Uterus (tissue), 2 donors: ENCODE measurements around the gene OSTC.

Source experiments
- POLR2A ChIP-seq, 2 donors: fragments of 450-650 bp; IDR thresholded peaks; one replicate each; pipeline ENCODE4 v1.6.1; 2016; ENCODE audit warnings: antibody characterized with exemption in 2 of 2, mild to moderate bottlenecking in 1 of 2, moderate library complexity in 1 of 2
- TF ChIP-seq, protein P1 (sequence below), 4 experiments: fragments of 200-600 bp in 2 of 4; fragments of 450-650 bp in 2 of 4; sonication (generic) in 2 of 4; IDR thresholded peaks; one replicate each; pipeline ENCODE4 v1.5.1; 2016 to 2019; ENCODE audit warnings: antibody characterized with exemption in 4 of 4, mild to moderate bottlenecking in 2 of 4, moderate library complexity in 1 of 4

DNA sequence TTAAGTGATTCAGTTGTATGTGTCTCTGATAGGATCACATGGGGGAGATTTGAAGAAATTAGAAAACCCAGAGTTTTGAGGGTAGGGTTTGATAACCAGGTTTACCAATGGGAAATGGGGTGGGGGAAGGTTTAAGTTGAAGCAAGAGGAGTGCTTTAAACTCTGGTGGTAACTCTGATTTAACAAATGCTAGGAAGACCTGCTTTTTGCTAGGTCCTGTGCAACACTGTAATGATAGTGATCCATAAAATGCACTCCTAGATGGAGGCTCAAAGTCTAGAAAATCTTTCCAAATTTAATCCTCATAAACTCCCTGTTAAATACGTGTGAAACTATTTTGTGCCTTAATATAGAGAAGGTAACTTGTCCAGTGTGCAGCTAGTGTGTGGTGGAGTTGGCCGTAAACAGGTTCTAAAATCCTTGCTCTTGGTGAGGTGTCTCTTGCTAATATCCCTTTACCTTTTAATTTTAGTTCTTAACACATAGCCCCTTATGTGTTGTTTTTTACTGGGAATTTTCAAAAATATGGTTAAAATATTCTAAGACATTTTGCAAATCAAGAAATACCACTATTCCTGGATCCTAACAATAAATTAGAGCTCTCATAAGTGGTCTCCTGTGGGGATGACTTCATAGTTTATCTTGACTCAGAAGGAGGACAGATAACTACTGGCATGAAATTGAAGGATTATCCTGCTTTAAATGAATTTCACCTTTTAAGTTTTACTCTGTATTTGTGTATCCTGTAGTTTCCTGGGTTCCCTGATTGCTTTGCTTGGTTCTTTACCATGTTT, 25.9 kb upstream of the OSTC start:
- TF ChIP-seq POLR2A (IDR thresholded peaks at IDR 0.05) = no peak
- TF ChIP-seq, protein P1, sequence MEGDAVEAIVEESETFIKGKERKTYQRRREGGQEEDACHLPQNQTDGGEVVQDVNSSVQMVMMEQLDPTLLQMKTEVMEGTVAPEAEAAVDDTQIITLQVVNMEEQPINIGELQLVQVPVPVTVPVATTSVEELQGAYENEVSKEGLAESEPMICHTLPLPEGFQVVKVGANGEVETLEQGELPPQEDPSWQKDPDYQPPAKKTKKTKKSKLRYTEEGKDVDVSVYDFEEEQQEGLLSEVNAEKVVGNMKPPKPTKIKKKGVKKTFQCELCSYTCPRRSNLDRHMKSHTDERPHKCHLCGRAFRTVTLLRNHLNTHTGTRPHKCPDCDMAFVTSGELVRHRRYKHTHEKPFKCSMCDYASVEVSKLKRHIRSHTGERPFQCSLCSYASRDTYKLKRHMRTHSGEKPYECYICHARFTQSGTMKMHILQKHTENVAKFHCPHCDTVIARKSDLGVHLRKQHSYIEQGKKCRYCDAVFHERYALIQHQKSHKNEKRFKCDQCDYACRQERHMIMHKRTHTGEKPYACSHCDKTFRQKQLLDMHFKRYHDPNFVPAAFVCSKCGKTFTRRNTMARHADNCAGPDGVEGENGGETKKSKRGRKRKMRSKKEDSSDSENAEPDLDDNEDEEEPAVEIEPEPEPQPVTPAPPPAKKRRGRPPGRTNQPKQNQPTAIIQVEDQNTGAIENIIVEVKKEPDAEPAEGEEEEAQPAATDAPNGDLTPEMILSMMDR (IDR thresholded peaks at IDR 0.05) = no peak
